Activated T-helper 17 cell treated with anti-CD3 and anti-CD28 coated beads, Interleukin-2, amount 50 U/mL, for 72 hours (primary cell): ENCODE measurements around the gene MPEG1. TPM values are rescaled to one million over a fixed set of nuclear protein-coding genes. Genes with fewer than 3 reads are reported as not detected.

Source experiments
- ATAC-seq: fragments of 150-1000 bp; cut with Tn5 transposase; replicated peaks from 2 replicates; pipeline ENCODE4 v1.10.0; 2021; ENCODE audit warnings: mild to moderate bottlenecking, moderate library complexity
- H3K27ac Mint-ChIP-seq: one replicate; pipeline ENCODE4 v1.8.0; 2022; ENCODE audit warnings: mixed read lengths
- H3K27me3 Mint-ChIP-seq: one replicate; pipeline ENCODE4 v1.8.0; 2022; ENCODE audit warnings: mixed read lengths
- H3K36me3 Mint-ChIP-seq: one replicate; pipeline ENCODE4 v1.8.0; 2022; ENCODE audit warnings: low read depth, mild to moderate bottlenecking, mixed read lengths
- H3K4me1 Mint-ChIP-seq: one replicate; pipeline ENCODE4 v1.8.0; 2022; ENCODE audit warnings: mixed read lengths
- H3K4me3 Mint-ChIP-seq: one replicate; pipeline ENCODE4 v1.8.0; 2022; ENCODE audit warnings: mild to moderate bottlenecking, mixed read lengths
- H3K9me3 Mint-ChIP-seq: one replicate; pipeline ENCODE4 v1.8.0; 2022; ENCODE audit warnings: mixed read lengths
- total RNA-seq, 2 donors: library from RNA; stranded (reverse); gene quantifications; one replicate each; pipeline ENCODE4 v1.2.3, GENCODE V29; 2022

Gene MPEG1
- total RNA-seq, 2 donors from 2014 or later, result 0.08 TPM; not detected in 1

DNA sequence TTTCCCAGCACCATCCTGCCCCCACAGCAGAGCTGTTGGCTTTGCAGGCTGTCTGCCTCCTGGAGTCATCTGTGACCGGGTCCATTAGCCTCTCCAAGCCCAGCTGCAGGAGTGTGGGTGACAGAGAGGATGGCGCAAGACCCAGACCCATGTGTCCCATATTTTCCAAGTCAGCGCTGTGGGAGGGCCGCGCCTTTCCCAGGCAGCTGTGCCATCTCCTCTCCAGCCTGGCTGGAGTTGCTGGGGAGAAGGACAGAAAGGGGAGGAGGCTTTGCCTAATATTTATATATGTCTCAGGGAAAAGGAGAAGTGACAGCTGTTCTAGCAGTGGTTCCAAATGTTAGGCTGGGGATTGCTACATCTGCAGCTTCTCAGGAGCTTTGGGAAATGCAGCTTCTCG lies 25.1 kb downstream of the MPEG1 start:
- Mint-ChIP-seq H3K27ac (no peak overlapping the region), H3K4me3 (no peak overlapping the region), H3K27me3 (no peaks in the 10 kb centered on the region), H3K9me3 (no peaks in the 10 kb centered on the region), H3K4me1 (no peaks in the 10 kb centered on the region), H3K36me3 (no peaks in the 10 kb centered on the region)
- ATAC-seq, result no peak

GRCh38 chr11:59187035-59187434 lies 25.7 kb downstream of the MPEG1 start:
- no peak overlapping the region for H3K27ac Mint-ChIP-seq
- no peaks in the 10 kb centered on the region for H3K9me3 Mint-ChIP-seq
- no peak overlapping the region for H3K4me3 Mint-ChIP-seq
- no peaks in the 10 kb centered on the region for H3K36me3 Mint-ChIP-seq
- H3K27me3 Mint-ChIP-seq, result no peaks in the 10 kb centered on the region
- no peaks in the 10 kb centered on the region for H3K4me1 Mint-ChIP-seq
- ATAC-seq, result no peak

- Mint-ChIP-seq H3K36me3 (no peaks in the 10 kb centered on the region), H3K4me1 (no peaks in the 10 kb centered on the region)
Observed at GRCh38 chr11:59186130-59186594, 26.6 kb downstream of the MPEG1 start.

GRCh38 chr11:59185386-59185945 lies 27.3 kb downstream of the MPEG1 start:
- H3K9me3 Mint-ChIP-seq, result no peaks in the 10 kb centered on the region
- H3K4me3 Mint-ChIP-seq, result no peak overlapping the region
- no peaks in the 10 kb centered on the region for H3K4me1 Mint-ChIP-seq
- H3K36me3 Mint-ChIP-seq, result no peaks in the 10 kb centered on the region
- no peak for ATAC-seq
- no peak overlapping the region for H3K27ac Mint-ChIP-seq
- no peaks in the 10 kb centered on the region for H3K27me3 Mint-ChIP-seq

More at GRCh38 chr11:59186130-59186594, 26.6 kb downstream of the MPEG1 start:
- H3K27ac Mint-ChIP-seq, result no peak overlapping the region
- no peak overlapping the region for H3K4me3 Mint-ChIP-seq
- peak; percentile 67 for ATAC-seq
- H3K9me3 Mint-ChIP-seq, result no peaks in the 10 kb centered on the region
- no peaks in the 10 kb centered on the region for H3K27me3 Mint-ChIP-seq

- Mint-ChIP-seq H3K27ac (no peak overlapping the region), H3K4me3 (no peak overlapping the region), H3K9me3 (no peaks in the 10 kb centered on the region), H3K36me3 (no peaks in the 10 kb centered on the region), H3K4me1 (no peaks in the 10 kb centered on the region), H3K27me3 (no peaks in the 10 kb centered on the region)
- no peak for ATAC-seq
Observed at GRCh38 chr11:59184691-59185339, 27.9 kb downstream of the MPEG1 start.

DNA sequence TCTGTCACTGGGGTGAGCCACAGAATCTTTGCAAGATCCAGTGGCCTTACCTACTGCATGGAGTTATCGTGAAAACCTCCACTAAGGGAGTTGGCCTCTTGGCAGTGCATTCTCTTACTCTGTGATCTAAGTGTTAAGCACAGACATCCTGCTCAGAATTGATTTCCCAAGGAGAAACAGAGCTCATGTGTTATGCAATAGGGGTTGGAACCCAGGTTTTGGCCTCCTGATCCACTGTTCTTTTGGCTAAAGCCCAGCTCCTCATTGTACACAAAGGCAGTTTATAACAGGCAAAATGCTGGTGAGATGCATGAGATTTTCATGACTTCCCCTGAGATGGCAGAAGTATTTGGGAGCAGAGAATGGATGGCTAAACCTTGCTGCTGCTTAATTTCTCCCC lies 29.0 kb downstream of the MPEG1 start:
- H3K36me3 Mint-ChIP-seq, result no peaks in the 10 kb centered on the region

GRCh38 chr11:59182457-59183151 lies 30.1 kb downstream of the MPEG1 start:
- no peak for ATAC-seq
- H3K4me3 Mint-ChIP-seq, result no peak overlapping the region
- H3K27me3 Mint-ChIP-seq, result no peaks in the 10 kb centered on the region
- no peaks in the 10 kb centered on the region for H3K4me1 Mint-ChIP-seq
- H3K9me3 Mint-ChIP-seq, result no peaks in the 10 kb centered on the region
- no peaks in the 10 kb centered on the region for H3K36me3 Mint-ChIP-seq
- H3K27ac Mint-ChIP-seq, result no peak overlapping the region

More for the DNA sequence above, 29.0 kb downstream of the MPEG1 start:
- H3K27ac Mint-ChIP-seq, result no peak overlapping the region
- H3K4me1 Mint-ChIP-seq, result no peaks in the 10 kb centered on the region
- no peaks in the 10 kb centered on the region for H3K27me3 Mint-ChIP-seq
- no peaks in the 10 kb centered on the region for H3K9me3 Mint-ChIP-seq
- no peak for ATAC-seq
- no peak overlapping the region for H3K4me3 Mint-ChIP-seq

- Mint-ChIP-seq H3K27me3 (no peaks in the 10 kb centered on the region), H3K36me3 (no peaks in the 10 kb centered on the region), H3K27ac (no peak overlapping the region), H3K4me3 (no peak overlapping the region), H3K4me1 (no peaks in the 10 kb centered on the region), H3K9me3 (no peaks in the 10 kb centered on the region)
- no peak for ATAC-seq
Observed at GRCh38 chr11:59181746-59182456, 30.8 kb downstream of the MPEG1 start.

- H3K36me3 Mint-ChIP-seq, result no peaks in the 10 kb centered on the region
- ATAC-seq, result no peak
- no peaks in the 10 kb centered on the region for H3K27me3 Mint-ChIP-seq
- no peaks in the 10 kb centered on the region for H3K4me1 Mint-ChIP-seq
- no peak overlapping the region for H3K27ac Mint-ChIP-seq
- H3K9me3 Mint-ChIP-seq, result no peaks in the 10 kb centered on the region
- no peak overlapping the region for H3K4me3 Mint-ChIP-seq
Observed at GRCh38 chr11:59180907-59181306, 31.8 kb downstream of the MPEG1 start.

DNA sequence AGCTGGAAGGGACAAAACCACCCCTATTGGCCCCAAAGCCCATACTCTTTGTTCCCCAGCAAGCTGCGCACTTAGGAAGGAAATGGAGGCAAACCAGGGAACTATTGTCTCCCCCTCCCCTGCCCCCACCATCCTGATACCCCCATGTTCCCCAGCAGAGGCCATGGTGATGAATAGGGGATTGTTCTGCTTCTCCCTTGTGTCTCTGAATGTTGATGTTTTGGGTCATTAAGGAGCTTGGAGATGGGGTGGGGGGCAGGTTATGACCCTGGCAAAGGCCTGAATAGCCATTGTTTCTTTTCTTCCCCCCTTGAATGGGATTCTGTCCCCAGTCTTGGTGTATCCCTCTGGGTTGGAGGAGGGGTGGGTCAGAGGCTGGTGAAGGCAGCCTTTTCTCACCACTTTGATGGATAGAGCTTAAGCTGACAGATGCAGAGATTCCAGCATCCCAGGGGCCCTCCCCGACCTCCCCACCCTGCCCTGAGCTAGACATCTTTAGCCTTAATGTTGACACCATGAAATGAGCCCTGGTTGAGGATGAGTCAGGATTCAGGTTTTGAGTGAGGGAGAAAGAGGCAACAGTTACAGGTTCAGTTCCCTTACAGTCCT lies 32.5 kb downstream of the MPEG1 start:
- no peaks in the 10 kb centered on the region for H3K36me3 Mint-ChIP-seq
- H3K4me1 Mint-ChIP-seq, result no peaks in the 10 kb centered on the region
- no peaks in the 10 kb centered on the region for H3K9me3 Mint-ChIP-seq
- ATAC-seq, result no peak
- no peak overlapping the region for H3K4me3 Mint-ChIP-seq
- no peaks in the 10 kb centered on the region for H3K27me3 Mint-ChIP-seq
- H3K27ac Mint-ChIP-seq, result no peak overlapping the region

GRCh38 chr11:59179121-59179520 lies 33.6 kb downstream of the MPEG1 start:
- ATAC-seq, result no peak
- peaks cover under 1% of the 10 kb centered on the region for H3K4me1 Mint-ChIP-seq
- H3K27ac Mint-ChIP-seq, result no peak overlapping the region
- no peaks in the 10 kb centered on the region for H3K27me3 Mint-ChIP-seq
- no peak overlapping the region for H3K4me3 Mint-ChIP-seq
- H3K36me3 Mint-ChIP-seq, result no peaks in the 10 kb centered on the region
- no peaks in the 10 kb centered on the region for H3K9me3 Mint-ChIP-seq

DNA sequence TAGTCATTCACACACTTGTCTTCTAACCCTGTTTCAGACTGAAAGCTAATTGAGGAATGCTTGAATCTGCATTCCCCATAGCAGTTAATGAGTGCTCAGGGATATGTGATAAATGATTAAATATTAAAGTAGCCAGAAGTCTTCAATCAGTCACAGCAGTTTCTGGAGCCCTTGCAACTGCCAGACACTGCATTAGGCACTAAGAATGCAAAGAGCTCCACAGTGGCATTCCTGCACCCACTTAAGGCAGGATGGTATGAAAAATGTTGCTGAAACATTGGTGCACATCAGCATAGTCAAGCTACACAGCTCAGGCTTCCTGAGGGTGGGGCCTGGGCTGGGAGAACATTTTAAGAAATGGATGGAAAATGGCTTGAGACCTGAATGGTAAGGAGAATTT lies 34.3 kb downstream of the MPEG1 start:
- Mint-ChIP-seq H3K4me1 (peaks cover 4% of the 10 kb centered on the region), H3K9me3 (no peaks in the 10 kb centered on the region), H3K27me3 (no peaks in the 10 kb centered on the region), H3K36me3 (no peaks in the 10 kb centered on the region), H3K4me3 (no peak overlapping the region), H3K27ac (no peak overlapping the region)
- no peak for ATAC-seq

DNA sequence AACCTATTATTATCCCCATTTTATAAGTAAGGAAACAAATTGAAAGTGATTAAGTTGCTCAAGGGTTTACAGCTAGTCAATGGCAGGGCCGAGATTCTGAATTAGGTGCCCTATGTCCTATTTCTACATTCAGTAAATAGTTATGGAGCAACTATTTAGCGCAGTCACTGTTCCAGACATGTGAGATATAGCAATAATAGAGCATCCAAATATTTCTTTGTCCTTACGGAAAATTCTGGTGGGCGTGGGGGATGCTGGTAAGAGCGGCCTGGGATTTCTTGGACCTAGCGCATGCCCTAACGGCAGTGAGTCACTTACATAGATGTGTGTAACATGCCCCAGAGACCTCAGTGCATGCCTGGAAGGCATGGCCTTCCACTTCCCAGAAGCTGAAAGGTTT lies 36.4 kb downstream of the MPEG1 start:
- peaks cover 10% of the 10 kb centered on the region for H3K4me1 Mint-ChIP-seq
- no peak overlapping the region for H3K4me3 Mint-ChIP-seq
- no peaks in the 10 kb centered on the region for H3K9me3 Mint-ChIP-seq
- H3K27ac Mint-ChIP-seq, result no peak overlapping the region
- H3K27me3 Mint-ChIP-seq, result peaks cover 7% of the 10 kb centered on the region
- no peaks in the 10 kb centered on the region for H3K36me3 Mint-ChIP-seq
- ATAC-seq, result no peak

GRCh38 chr11:59175091-59175501 lies 37.6 kb downstream of the MPEG1 start:
- no peaks in the 10 kb centered on the region for H3K9me3 Mint-ChIP-seq

More at GRCh38 chr11:59175091-59175501, 37.6 kb downstream of the MPEG1 start:
- peaks cover 10% of the 10 kb centered on the region for H3K4me1 Mint-ChIP-seq
- no peak for ATAC-seq
- peaks cover 7% of the 10 kb centered on the region for H3K27me3 Mint-ChIP-seq
- H3K27ac Mint-ChIP-seq, result no peak overlapping the region
- no peaks in the 10 kb centered on the region for H3K36me3 Mint-ChIP-seq
- H3K4me3 Mint-ChIP-seq, result no peak overlapping the region
